Dedifferentiated amniotic fluid mesenchymal stem cell (primary cell): ENCODE results near the gene SLC12A4.
"Not testable (repeated sequence)": the region's sequence is repeated elsewhere in the genome, so short reads cannot be mapped to it uniquely, and the experiment has no call there.

Source experiments
- DNase-seq: peaks from one replicate; pipeline ENCODE4 v3.0.0-alpha.2; 2016; ENCODE audit errors: extremely low spot score

The SLC12A4 gene

DNA sequence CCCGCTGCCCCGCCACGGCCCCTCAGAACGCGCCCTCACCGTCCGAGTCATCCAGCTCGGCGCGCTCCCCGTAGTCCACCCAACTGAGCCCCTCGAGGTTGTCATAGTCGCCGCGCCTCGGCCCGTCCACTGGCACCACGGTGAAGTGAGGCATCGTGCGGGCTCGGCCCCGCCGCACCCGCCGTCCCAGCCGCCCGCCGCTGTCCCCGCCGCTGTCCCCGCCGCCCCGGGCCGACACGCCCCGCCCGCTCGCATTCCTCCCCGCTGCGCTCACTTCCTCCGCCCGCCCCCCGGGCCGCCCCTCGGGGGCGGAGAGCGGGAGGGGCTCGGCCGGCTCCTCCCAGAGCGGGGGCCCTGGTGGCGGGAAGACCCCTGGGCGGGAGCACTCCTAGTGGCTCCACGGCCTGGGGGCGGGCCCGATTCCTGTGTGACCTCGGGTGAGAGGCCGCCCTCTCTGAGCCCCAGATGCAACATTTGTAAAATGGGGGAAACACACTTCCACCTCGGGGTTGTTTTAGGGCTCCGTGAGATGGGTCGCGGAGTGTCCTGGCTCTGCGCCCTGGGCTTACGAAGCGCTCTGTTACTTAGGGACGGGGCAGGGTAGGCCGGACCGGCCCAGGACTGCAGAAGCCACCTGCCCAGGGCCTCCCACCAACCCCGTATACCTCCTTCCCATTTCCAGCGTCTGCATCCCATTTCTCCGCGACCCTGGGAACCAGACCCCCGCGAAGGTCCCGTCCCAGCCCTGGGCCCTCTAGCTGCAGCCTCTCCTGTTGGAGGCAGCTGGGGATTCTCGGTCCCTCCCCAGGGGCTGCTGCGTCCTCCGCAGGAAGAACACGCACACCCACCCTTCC, at the start of gene SLC12A4:
Gene SLC12A4, minus strand, starts transcription at position 238 of the 854 bp plus-strand sequence. Its CDS starts 84 bp downstream, at position 154.
- DNase-seq, result peak; percentile 48

DNA sequence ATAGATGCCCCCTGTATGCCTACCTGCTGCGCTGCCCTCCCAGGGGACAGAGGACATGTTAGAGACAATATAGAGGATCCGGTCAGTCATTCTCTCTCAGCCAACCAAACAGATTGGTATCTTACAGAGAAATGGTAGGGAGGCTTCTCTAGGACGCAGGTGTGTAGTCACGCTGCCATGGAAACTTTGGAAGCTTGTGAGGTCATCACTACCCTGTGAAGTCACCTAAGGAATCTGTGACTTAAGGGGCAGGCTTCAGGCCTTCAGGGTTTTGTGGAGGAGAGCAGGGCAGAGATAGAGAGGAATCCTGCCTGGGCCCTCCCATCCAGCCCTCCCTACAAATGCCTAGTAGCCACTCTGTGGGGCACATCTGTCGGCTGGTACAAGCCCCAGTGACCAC, 47.2 kb upstream of the SLC12A4 start, which contains the start of gene DPEP2NB:
Gene DPEP2NB, minus strand, starts transcription at position 231 of the 400 bp plus-strand sequence. Its CDS starts 141 bp downstream, at position 90.
- no peak for DNase-seq

DNA sequence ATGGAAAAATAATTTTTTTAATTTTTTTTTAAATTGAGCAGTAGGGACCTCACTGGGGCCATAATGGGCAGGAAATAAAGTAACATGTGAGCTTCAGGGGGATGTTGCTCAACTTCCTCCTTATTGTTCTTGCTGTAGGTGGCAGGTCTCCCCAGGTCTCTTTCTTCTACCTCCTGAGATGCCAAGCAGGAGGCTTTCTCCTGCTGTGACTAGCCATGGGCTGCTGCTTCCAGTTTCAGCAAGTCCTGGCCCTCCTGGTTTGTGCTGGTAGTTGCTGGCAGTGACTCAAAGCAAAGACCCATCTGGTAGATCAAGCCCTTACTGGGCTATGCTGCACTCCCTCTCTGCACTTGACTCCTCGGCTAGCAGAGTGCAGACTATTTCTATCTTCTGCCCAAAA, 45.0 kb upstream of the SLC12A4 start:
- DNase-seq, result no peak

DNA sequence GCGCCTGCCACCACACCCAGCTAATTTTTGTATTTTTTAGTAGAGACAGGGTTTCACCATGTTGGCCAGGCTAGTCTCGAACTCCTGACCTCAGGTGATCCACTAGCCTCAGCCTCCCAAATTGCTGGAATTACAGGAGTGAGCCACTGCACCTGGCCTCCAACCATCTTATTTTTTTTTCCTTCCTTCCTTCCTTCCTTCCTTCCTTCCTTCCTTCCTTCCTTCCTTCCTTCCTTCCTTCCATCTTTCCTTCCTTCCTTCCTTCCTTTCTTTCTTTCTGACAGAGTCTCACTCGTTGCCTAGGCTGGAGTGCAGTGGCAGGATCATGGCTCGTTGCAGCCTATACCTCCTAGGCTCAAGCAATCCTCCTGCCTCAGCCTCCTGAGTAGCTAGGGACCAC, 41.4 kb upstream of the SLC12A4 start:
- DNase-seq, result not testable (repeated sequence)

DNA sequence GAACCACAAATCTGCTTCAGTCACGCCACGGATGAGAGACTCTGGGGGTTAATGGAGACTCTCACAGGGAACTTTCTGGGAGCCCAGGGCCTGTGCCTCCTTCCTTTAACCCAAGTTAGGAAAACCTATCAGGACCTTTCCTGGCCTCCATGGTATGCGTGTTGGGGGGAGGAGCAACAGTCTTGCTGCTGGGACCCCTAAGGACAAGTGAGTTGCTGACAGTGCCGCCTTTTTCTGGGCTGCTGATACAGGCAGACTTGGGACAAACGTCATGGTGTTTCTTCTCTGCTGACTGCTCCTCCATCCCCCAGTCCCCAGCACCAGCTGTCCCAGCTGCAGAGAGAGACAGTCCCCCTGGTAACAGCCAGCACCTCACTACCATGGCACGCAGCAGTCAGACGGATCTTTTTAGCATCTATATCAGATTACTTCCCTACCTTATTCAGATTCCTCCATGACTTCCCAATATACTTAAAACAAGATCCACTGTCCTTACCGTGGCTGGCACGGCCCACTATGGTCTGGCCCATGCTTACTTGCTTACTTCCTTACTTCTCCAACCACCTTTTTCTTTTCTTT, 40.8 kb upstream of the SLC12A4 start:
- DNase-seq, result no peak

DNA sequence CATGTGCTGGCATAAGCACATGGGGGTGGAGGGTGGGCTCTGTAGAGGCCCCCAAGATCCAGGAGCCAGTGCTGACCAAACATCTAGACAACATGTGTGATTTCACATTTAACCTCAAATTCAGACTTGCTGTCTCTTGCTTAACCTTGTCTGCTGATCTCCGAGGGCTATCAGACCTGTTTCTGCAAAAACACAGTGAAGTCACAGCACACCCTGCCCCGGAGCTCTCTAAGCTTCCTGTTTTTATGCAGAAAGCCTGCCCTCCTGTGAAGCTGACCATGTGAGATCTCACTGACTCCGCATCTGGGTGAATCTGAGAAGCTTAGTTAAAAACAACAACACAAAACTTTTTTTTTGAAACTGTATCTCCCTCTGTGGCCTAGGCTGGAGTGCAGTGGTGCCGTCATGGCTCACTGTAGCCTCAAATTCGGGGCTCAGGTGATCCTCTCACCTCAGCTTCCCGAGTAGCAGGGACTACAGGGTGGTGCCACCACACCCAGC, 37.4 kb upstream of the SLC12A4 start:
- DNase-seq, result no peak

DNA sequence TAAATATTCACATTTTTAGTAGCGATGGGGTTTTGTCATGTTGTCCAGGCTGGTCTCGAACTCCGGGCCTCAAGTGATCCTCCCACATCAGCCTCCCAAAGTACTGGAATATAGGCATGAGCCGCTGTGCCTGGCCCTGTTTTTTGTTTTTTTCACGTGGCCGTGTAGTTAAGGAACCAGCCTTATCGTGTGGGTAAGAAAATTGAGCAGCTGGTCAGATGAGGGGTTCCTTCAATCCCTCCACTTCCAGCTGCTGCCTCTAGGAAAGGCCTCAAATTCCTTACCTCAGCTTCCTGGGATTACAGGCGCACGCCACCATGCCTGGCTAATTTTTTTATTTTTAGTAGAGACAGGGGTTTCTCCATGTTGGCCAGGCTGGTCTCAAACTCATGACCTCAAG, 36.8 kb upstream of the SLC12A4 start:
- DNase-seq, result no peak

DNA sequence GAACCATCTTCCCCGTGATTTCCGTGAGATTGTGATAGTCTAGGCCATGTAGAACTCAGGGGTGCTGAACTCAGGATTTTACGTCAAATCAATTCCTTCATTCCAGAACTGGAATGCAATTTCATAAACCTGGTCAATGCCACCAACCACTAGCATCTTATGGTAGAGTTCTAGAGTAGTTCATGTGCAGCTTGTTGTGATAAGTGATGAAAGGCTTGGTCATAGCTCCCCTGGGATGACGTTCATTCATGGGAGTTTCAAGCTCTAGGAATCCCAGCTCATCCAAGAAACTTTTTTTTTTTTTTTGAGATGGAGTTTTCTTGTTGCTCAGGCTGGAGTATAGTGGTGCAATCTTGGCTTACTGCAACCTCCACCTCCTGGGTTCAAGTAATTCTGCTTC, 34.6 kb upstream of the SLC12A4 start:
- DNase-seq, result no peak

DNA sequence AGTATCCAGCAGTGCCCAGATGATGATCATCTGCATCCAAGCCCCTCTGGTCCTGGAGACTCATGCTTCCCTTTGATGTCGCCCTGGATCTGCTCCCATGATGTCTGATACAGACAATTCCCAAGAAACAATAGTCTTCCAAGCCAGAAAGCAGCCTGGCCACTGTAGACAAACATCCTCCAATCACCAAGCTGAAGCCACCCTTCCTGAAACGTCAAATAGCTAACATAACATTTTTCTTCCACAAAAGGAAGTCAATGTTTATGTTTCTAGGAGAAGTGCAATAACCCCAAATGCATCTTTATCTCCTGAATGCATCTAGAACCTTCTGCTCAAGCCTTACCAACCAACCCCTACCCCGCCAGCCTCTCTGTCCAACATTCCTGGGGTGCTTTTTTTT, 32.0 kb upstream of the SLC12A4 start:
- DNase-seq, result no peak

DNA sequence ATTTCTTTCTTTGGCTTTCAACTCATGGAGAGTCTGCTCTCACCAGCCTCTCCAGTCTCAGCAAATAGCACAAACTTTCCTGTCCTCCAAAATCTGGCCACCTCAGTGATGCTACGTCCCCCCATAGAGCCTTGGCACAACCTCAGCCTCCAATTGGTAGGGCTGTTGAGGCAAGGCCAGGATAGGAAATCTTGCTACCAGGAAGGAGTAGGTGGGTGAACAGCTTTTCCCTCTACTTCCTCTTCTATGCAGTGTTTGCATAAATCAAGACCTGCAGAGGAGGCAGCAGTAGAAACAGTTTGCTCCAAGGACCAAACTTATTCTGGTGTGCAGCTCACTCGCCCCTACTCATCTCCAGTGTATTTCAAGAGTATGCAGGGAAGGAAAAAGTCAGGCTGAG, 31.5 kb upstream of the SLC12A4 start:
- DNase-seq, result no peak

DNA sequence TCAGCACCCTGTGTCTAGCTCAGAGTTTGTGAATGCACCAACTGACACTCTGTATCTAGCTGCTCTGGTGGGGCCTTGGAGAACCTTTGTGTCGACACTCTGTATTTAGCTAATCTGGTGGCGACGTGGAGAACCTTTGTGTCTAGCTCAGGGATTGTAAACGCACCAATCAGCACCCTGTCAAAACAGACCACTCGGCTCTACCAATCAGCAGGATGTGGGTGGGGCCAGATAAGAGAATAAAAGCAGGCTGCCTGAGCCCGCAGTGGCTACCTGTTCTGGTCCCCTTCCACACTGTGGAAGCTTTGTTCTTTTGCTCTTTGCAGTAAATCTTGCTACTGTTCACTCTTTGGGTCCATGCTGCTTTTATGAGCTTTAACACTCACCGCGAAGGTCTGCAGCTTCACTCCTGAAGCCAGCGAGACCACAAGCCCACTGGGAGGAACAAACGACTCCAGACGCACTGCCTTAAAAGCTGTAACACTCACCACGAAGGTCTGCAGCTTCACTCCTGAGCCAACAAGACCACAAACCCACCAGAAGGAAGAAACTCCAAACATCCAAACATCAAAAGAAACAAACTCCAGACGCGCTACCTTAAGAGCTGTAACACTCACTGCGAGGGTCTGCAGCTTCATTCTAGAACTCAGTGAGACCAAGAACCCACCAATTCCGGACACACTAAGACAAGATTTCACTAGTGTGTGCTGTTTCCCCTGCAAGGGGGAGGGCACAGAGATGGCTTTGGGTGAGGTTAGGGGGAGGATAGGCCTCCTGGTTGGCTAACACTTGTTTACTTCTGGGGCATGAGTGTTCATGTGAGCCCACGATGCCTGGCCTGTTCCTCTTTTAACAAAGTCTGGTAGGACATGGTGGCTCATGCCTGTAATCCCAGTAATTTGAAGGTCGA, 30.6 kb upstream of the SLC12A4 start, which contains the start of gene DPEP2:
Gene DPEP2, minus strand, starts transcription at position 706 of the 910 bp plus-strand sequence. CDS start 6,272 bp downstream, outside the sequence.
- DNase-seq, result not testable (repeated sequence)

DNA sequence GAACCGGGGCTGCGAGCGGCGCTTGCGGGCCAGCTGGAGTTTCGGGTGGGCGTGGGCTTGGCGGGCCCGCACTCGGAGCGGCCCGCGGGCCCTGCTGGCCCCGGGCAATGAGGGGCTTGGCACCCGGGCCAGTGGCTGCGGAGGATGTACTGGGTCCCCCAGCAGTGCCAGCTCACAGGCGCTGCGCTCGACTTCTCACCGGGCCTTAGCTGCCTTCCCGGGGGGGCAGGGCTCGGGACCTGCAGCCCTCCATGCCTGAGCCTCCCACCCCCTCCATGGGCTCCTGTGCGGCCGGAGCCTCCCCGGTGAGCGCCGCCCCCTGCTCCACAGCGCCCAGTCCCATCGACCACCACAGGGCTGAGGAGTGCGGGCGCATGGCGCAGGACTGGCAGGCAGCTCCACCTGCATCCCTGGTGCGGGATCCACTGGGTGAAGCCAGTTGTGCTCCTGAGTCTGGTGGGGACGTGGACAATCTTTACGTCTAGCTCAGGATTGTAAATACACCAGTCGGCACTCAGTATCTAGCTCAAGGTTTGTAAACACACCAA, 29.9 kb upstream of the SLC12A4 start:
- not testable (repeated sequence) for DNase-seq

DNA sequence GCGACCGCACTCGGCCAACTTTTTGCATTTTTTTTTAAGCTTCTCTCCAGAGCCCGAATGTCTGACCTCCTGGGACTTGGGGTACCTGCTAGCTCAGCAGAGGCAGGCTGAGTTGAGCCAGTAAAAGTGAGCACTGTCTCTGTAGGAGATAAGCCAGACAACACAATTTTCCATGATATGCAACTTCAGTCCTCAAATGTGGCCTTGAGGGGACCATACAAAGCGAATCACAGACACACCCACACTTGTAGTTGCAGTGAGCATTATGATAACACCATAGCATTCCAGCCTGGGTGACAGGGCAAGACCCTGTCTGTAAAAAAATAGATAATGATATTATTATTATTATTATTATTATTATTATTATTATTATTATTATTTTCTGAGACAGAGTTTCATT, 28.2 kb upstream of the SLC12A4 start:
- DNase-seq, result no peak

DNA sequence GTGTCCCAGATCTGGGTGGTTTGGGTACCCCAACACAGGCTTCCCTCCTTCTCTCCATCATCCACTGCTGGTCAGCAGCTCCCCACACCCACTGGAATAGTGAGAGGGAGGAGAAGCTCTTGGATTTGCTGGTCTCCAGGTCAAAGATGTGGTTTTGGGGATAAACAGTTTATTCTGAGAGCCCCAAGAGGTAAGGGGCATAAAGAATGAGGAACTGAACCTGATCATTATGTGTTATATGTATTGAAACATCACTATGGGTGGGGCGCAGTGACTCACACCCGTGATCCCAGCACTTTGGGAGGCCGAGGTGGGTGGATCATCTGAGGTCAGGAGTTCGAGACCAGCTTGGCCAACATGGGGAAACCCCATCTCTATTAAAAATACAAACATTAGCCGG, 27.0 kb upstream of the SLC12A4 start:
- no peak for DNase-seq

DNA sequence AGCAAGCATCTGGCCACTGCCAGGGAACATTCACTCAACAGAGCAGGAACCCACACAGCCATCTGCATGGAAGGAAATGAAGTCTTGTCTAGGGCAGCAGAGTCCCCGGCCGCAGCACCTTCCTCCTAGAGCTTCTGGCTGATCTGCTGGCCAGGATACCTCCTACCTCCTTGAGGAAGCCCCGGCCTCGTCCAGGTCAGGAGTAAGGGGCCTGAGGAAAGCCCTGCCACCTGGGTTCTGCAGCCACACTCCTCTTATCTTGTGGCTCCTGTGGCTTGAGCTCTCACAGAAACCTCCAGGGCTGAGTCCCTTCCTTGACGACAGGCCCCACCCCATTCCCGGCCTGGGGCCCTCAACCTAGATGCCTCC, 25.6 kb upstream of the SLC12A4 start:
- DNase-seq, result not testable (repeated sequence)

DNA sequence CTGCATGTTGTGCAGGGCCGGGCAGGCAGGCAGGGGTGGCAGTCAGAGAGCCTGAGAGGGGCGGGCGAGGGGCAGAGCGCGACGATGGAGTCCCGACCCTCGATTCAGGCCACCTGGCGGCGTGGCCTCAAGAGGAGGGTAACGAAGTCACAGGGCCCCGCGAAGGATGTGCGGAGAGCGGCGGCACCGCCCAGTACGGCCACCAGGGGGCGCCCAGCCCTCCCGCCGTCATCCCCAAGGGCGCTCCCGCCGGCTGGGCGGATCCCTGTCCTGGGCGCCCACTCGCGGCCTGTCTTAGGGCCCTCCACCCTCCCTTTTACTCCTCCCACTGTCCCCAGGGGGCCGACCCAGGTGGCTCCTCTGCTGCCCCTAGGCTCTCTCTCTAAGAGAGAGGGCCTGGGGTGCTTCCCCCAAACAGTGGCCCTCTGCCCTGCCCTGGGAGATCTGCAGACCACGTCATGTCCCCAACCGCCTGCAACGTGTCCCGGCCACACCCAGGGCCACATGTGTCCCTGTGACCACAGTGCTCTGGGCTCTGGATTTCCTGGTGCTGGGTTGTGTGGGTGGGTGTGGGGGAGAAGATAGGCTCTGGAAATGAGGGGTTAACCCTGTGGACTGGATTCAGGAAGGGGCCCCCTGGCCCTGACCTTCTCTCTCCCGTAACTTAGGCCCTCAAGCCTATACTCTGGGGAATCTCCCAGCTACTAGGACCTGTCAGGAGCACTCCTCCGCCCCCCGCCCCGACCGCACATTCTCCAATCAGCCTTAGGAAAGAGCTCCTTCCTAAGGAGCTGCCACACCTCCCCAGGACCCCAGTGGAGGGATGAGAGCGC, 25.0 kb upstream of the SLC12A4 start:
- peak; percentile 41 for DNase-seq

DNA sequence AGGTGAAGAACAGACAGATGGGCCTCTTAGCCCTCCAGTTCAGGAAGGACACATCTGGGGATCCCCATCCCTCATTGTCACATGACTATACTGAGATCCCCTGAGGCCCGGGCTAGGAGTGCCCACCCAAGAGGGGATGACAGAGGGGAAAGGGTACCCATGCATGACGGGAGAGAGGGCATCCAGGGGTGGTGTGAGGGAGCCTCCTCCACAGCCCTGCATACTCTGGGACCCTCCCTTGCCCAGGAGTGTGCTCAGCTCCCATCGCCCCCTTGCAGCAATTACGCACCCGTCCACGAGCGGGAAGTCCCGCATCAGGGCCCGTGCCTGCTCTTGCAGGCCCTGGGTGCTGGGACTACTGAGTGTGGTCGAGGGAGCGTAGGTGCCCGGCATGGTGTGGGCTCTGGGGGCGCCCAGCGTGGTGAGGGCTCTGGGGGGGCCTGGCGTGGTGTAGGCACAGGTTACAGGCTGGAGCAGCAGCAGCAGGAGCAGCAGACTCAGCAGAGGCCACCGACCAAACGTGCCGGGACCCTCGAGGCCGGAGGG, 24.3 kb upstream of the SLC12A4 start:
- DNase-seq, result no peak

DNA sequence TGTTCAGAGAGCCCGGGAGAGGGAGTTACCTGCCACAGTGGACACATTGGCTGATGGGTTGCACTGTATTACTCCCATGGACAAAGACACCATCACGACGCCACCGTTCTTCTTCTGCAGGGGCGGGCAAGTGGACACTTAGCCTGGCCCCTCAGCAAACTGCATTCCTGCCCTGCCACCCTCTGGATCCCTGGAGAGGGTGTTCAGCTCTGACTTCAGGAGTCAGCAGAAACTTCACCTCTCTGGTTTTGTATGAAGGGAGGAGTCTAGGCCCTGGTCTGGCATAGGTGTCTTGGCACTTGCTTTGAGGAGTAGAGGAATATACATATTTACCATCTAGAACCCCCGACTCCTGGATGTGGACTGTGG, 21.6 kb upstream of the SLC12A4 start:
- no peak for DNase-seq

DNA sequence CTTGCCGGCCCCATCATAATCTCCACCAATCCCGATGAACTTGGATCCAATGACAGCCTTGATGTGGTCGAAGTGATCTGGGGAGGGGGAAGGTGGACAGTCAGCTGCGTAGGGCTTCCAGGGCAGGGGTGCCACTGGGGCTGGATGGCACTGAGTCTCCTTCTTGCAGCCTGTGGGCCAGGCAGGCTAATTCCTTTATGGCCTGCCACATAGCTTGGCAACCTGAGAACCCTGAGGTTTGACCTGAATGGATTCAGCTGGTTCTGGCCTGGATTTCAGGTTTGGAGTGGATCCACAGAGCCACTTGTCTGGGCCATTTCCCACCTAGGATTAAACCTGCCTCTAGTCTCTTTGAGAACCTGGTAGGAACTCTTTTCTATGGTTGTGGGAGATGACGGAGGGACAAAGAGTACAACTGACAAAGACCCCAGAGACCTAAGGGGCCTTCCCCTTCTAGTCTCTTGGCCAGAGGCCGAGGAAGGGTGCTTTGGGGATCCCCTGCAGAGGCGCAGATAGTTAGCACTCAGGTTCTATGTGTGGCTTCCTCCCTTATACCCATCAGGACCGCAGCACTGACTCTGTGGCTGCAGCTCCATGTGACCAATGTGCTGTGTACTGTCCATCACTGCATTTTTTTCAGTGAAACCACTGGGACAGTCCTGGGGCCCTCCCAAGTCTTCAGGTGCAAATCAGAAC, 21.0 kb upstream of the SLC12A4 start:
- no peak for DNase-seq

DNA sequence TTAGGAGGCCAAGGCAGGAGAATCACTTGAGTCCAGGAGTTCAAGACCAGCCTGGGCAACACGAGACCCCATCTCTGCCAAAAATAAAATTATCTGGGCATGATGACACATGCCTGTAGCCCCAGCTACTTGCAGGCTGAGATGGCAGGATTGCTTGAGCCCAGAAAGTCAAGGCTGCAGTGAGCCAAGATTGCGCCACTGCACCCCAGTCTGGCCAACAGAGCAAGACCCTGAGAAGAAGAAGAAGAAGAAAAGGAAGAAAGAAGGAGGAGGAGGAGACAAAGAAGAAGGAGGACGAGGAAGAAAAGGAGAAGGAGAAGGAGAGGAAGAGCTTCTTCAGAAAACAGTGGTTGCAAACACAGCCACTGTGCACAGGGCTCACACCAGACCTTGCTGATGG, 20.2 kb upstream of the SLC12A4 start:
- DNase-seq, result no peak
